OCI-M1 (cell line): Measurements from ENCODE around the gene ST6GALNAC3.
"Not testable (repeated sequence)": the region's sequence is repeated elsewhere in the genome, so short reads cannot be mapped to it uniquely, and the experiment has no call there.

Source experiments
- DNase-seq: peaks from one replicate; lab custom pipeline; 2025; lab: John Stamatoyannopoulos, UW

ST6GALNAC3 gene

DNA sequence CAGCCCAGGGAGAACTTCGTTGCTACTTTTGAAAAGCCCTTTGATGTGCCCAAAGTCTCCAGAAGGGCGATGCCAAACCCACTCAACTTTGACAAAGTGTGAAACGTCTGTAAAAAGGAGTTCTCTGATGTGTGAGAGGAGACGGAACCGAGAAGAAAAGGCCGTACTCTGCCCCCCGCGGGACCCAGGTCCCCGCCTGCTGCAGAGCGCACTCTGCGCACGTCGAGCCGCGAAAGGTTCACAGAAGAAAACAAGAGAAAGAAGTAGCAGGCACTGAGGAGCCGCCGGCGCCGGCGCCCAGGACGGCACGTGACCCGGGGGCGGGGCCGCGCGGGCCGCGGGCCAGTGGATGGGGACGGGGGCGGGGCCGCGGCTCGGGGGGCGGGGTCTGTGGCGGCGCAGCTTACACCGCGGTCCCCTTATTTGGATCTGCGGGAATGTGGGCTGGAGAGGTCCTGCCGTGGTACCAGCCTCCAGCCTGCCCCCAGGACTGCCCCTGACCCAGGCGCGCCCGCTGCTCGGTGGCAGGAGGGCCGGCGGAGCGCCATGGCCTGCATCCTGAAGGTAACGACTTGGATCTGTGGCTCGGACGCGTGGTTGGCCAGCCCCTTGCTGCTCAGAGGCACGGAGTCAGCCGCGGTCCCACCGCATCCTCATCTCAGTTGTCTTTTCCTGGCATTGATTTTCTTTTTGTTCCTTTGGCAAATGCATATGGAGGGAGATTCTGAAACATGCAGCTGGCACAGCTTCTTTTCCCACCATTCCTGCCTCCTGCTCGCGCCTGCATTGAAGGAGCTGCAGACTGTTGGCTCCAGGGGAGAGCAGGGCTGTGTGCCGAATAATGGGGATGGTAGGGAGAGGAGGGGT, at the start of gene ST6GALNAC3:
ST6GALNAC3 (plus strand) TSS at position 426 of the 867 bp plus-strand sequence.
- DNase-seq: peak; percentile 84

DNA sequence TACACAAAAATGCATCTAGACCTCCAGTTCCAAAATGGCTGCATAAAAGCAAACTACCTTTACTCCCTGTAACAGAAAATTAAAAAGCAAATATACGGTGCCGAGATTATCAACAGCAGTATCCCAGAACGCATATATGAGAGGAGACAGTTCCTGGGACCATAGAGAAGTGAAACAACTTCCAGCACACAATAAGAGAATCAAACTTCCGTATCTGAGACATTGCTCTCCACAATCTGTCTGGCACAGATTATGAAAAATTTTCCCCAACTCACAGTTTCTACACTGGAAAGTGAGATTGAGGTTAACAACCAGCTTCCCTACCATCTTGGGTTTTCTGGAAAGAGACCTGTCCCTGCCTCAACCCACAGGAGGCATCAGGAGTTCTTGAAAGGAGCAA, 47.2 kb upstream of the ST6GALNAC3 start:
- DNase-seq: no peak

DNA sequence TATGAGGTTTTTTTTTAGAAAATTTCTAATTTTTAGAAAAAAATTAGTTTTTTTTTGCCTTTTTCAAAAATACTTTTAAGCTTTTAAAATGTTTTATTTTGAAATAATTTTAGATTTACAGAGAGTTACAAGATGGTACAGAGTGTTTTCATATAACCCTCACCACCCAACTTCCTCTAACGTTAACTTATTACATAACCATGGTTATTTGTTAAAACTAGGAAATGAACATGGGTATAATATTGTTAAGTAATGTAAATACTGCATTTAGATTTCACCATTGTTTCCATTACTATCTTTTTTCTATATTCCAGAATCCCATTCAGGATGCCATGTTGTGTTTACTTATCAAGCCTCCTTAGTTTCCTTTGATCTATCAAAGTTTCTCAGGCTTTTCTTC, 45.2 kb upstream of the ST6GALNAC3 start:
- no peak for DNase-seq

DNA sequence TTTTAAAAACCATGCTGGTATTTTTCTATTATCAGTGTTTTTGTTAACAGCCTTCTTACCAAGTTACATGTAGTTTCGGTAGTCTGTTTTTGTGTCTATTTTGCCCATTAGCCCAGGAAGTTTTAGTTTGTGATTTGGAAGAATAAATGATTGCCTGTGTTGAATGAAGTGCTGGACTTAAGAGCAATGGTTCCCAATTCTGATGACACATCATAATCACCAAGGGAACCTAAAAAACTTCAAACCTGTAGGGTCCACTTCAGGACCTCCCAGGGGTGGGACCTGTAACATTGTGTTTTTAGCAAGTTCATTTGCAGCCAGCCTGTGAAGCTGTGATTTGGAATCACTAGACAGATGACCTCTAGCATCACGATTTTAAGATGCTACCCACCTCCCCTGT, 43.0 kb upstream of the ST6GALNAC3 start:
- no peak for DNase-seq

DNA sequence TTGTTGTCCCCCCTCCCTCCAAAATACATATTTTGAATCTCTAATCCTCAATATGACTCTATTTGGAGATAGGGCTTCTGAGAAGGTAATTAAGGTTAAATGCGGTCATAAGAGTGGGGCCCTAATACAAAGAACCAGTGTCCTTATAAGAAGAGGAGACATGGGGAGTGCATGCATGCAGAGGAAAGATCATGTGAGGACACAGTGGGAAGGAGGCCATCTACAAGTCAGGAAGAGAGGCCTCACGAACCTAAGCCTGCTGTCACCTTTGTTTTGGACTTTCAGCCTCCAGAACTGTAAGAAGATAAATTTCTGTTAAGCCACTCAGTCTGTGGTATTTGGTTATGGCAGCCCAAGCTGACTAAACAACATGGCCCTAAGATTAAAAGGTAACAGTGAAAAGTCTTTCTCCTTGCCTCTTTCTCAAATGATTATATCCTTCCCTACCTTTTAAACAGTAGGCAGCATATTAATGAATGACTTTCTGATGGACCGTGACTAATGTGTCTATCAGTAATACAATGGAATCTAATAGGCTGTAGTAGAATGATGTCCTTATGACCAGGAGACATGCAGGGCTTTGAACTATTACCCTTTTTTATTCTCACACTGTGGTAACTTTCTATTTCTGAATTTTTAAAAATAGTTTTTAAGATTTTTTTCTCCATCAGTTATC, 40.6 kb upstream of the ST6GALNAC3 start:
- no peak for DNase-seq

DNA sequence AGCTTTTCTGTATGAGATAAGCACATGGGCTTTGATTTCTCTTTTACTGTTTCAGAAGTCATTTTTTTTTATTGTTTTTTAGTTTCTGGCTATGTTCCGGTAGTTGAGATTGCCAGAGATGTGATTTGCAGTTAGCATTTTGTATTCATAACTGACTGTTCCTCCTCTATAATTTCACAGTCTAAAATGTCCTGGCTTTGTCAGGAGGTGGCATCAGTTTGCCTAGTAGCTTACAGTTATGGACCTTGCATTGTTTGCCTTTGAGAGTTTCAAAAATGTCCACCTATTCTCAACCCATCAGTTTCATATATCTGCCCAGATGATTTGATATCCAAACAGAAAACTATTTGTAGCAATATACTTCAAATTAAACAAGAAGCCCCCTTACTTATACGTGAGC, 39.5 kb upstream of the ST6GALNAC3 start:
- peak; percentile 6 for DNase-seq

DNA sequence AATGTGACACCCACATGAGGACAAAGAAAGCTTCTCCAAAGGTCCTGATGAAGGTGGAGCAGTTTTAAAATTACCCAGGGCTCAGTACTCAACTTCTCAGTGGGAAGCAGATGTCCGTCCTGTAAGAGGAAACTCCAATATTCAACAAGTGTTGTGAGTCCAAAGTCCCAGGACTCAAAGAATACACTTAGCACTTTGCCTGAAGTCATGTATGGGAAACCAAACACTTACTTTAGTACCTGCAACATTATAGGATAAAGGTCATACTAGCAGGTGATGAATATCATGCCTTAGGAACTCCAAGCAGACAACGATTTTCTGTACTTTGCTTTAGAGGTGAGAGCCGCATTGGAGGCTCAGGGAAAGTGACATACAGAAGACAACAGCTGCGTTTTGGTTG, 37.2 kb upstream of the ST6GALNAC3 start:
- DNase-seq: no peak

DNA sequence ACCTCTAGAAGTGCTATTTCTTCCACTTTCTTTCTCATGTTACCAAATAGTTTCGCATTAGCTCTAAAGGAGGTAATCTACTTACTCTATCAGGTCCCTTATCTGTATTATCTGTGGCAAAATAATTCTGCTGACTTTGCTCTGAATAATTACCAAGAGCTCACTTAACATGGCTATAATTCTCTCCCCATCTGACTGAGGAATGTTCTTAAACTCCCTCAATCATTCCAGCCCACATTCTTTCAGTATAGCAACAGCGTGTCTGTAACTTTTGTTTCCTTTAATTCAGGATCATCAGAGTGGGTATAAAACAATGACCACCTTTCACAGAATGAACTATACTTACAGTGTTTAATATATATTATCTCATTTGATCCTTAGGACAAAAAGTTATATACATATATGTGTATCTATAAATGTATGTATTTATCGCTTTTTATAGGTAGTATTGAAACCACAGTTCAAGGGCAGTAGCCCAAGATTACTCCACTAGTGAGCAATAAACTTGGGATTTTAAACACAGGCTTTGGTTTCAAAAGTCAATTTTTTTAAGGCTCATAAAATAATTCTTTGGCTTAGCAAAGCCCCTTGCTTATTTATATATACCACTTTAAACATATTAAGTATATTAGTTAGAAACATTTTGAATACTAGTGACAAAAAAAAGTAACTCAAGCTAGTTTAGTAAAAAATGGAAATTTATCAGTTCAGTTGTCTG, 36.1 kb upstream of the ST6GALNAC3 start:
- DNase-seq: no peak

DNA sequence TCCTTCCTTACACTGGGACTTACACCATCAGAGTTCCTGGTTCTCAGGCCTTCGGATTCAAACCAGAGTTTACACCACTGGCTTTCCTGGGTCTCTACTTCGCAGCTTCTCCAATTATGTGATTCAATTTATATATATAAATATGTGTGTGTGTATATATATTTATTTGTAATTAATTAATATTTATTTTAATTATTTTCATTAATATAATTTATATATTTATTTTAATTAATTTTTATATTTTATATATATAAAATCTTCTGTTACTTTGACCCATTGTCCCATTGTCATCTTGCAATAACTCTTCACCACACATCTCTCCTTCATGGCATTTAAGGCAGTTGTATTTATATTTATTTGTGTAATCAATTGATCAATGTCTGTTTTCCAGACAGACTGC, 28.4 kb upstream of the ST6GALNAC3 start:
- no peak for DNase-seq

DNA sequence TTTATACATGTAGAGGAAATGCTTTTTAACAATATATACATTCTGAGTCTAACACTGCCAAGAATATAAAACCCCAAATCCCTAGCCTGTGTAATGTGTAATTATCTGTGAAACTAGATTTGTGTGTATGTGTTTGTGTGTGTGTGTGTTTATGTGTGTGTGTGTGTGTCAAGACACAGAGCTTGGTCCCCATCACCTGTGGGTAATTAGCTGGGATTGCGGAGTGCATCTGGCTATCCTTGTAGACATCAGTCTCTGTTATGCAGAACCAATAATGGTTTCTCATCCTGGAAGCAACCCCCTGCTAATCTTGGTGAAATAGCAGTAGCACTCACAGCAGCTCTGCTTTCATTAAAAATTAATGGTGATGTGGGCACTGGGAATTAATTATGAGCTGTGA, 26.3 kb upstream of the ST6GALNAC3 start:
- DNase-seq: no peak

DNA sequence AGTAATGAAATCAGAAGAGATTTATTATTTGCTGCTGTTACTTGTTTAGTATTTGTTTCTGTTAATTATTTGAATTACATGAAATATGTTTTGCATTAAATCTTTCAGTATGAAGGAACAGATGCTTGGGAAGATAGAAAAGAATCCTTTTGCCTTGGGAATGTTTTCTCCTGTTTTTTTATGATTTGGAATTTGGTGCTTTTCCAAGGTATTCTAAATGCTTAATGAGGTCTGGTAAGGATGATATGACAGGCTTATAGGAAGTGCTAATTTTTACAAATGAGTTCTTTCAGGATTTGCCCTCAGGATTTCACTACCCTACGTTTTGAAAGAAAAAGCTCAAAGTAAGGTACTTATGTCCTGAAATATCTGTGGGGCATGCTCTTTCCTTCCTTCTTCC, 25.6 kb upstream of the ST6GALNAC3 start:
- DNase-seq: no peak

DNA sequence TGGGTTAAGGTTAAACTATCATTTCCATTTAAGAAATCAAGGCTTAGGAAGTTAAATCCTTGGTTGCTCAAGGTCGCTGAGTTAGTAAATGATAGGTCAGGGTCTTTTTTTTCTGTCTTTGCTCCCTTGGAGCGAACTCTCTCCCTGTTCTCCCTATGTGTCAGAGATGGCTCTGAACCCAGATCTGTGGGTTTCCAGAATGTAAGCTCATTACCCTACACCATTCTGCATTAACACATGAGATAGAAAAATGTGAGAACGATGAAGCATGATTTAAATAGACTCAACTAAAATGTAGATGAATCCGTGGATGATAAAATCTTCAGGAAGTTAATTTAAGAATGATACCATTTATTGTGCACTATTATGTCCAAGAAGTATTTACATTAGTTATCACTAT, 25.0 kb upstream of the ST6GALNAC3 start:
- no peak for DNase-seq

DNA sequence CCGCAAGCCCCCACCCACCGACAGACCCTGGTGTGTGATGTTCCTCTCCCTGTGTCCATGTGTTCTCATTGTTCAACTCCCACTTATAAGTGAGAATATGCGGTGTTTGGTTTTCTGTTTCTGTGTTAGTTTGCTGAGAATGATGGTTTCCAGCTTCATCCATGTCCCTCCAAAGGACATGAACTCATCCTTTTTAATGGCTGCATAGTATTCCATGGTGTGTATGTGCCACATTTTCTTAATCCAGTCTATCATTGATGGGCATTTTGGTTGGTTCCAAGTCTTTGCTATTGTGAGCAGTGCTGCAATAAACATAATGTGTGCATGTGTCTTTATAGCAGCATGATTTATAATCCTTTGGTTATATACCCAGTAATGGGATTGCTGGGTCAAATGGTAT, 24.5 kb upstream of the ST6GALNAC3 start:
- not testable (repeated sequence) for DNase-seq

DNA sequence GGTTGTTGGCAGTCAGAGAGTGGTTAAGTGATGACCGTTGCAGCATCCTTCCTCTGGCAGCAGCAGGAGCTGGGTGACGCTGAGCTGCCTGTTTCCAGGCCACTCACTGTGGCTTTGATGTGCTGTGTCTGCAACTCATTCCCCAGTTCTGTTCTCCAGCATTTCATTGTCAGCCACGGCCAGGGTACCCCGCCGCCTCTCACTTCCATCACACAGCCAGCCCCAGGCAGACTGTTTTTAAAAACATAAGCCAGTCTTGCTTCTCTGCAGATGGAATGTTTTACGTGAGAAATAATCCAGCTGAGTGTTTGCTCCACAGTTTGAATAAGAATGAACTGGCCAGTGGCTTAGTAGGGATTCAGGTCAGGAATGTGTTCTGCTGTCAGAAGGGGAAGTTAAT, 21.5 kb upstream of the ST6GALNAC3 start:
- DNase-seq: no peak

DNA sequence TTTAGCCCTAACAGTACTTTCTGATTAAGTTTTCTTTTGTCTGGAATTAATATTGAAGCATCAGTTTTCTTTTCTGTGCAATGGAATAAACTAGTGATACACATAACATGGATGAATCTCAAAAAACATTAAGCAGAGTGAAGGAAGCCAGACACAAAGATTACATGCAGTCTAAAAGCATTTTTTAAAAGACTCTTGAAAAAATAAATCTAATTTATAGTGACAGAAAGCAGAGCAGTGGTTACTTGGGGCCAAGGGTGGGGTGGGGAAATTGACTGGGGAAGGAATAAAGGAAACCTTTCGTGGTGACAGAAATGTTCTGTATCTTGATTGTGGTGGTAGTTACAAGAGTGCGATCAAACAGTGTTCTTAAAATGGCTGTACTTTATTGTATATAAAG, 20.2 kb upstream of the ST6GALNAC3 start:
- DNase-seq: no peak

DNA sequence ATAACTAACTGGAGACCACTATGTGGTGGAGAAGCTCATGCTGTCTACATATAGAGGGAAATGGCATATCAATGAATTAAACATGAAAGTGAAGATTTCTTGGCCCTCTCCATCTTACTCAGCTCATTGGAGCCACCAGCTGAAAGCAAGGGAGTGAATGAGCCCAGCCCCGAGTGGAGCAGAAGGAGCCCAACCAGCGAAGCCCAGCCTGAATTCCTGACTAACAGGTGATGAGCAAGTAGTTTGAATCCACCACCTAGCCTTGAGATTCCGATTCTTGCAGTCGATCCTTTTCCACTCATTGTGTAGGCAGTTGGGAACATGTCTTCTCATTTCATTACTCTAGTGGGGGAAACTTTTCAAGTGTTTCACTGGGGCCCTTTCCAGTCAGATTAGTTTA, 18.6 kb upstream of the ST6GALNAC3 start:
- no peak for DNase-seq

DNA sequence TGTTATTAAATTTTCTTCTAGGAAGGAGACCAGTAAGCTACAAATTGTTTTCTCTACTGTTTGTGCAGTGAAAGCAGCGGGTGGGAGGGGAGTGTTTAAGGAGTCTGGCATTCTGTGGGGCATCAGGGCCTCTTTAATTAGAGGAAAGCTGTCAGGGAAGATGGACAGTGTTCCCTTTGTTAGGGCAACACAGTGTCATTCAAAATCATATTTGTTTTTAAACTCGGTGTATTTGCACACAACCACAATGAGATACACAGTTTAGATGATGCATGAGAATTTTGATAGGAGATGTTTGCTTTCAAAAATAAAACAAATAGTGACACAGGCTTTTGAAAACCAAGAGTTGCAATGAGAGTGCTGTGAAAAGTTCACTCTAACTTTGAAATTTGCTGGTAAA, 15.1 kb upstream of the ST6GALNAC3 start:
- no peak for DNase-seq

DNA sequence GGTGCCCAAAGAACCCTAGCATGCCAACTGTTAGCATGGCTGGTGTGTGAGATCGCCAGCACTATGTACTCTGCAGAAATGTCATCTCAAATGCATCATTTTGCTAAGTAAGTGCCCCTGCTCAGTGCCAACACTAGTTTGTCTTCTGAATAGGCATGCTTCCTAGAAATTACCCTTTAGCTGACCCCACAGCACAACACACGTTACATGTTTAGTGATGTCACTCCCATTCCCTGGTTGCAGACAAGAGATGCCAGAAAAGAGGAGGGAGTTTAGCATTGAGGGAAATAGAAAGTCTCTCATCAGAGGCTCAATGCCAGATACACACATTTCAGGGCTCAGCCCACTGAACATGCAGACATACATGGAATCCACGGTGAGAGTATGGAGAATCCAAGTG, 9.3 kb upstream of the ST6GALNAC3 start:
- no peak for DNase-seq

DNA sequence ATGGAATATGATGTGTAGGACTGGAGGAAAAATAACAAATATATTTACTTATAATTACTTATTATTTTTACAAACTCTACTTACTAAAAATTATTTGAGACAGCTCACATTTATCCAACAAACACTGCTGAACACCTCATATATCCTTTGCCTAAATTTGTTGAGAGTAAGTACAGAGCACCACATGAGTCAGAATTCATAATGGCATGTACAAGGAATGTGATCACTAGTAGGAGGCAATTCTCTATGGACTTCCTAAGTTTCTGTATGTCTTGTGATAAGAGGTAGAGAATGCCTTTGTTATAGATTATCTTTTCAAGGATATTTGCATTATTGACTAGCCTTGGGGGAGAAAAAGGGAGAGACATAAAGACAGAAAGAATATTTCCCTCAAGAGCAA, 8.2 kb upstream of the ST6GALNAC3 start:
- DNase-seq: no peak

DNA sequence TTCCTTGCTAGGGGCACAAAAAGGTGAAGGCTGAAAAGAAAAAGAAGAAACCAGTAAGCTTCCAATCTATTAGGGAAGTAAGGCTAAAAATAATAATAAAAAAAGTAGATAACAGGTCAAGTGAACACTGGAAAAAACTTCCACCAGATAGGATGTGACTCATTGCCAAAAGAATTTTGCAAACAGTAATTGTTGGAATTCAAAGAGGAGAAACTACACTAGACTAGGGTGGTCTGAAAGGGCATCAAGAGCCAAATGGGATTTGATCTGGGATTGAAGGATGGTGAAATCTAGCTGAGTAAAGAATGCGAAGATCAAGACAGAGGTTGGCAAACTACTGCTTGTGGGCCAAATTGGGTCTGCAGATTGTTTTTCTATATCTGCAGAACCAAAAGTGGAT, 6.0 kb upstream of the ST6GALNAC3 start:
- no peak for DNase-seq

DNA sequence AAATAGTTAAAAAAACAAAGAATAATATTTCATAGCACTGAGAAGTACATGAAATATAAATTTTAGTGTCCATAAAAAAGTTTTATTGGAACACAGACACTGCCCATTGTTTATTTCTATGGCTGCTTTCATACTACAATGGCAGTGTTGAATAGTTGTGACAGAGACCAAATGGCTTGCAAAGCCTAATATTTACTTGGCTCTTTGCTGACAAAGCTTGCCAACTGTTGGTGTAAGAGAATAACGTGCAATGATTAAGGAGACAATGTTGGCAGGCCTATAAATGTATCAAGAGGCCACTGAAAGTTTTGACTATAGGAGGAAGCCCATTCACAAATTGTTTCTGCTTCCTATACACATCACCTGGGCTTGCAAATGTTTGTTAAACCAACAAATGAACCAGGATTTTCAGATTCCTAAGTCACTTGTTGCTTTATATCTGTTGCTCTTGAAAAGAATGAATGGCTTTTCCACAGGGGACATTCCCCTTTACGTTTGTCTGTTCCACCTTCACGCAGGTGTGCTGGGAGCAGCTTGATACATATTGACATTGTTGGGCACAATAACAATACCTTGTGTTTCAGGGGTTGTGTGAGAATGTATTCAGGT, 5.5 kb upstream of the ST6GALNAC3 start:
- no peak for DNase-seq

DNA sequence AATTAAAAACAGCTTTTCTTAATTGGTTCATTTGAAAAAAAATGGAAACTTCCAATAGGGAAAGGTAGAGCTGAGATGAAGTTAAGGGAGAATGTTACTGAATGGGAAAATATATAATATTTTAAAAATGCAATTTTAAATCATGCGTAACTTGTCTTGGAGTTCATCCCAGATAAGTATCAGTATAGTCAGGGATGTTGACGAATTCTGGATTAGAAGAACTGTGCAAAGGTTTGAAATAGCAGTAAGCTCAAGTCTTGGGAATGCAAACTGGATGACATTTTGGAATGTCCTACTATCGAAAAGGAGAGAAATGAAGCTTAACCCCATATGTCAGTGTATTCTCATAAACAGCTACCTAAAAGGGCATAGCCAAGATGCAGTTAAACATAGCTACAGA, 4.0 kb upstream of the ST6GALNAC3 start:
- DNase-seq: no peak

DNA sequence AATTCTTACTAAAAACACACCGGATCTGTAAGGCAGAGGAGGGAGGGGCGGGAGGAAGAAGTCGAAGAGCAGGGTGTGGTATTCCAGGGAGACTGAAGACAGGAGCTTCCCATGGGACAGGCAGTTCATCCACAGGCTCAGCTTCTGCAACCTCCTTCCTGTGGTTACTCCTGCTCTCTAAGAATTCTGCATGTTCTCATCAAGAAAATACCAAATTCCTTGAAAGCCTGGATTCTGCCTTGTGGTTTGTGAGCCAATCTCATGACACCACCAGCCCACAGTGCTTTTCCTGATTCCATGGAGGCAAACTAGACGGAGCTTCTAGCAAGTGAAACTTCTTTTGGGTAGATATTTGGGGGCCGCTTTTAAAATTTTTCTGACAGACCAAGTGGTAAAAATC, 1.1 kb upstream of the ST6GALNAC3 start:
- DNase-seq: no peak
